DMS53 (cell line): ENCODE data around the gene AIRE.
"Not testable (repeated sequence)": the region's sequence is repeated elsewhere in the genome, so short reads cannot be mapped to it uniquely, and the experiment has no call there.

ENCODE experiments used
- DNase-seq: peaks from one replicate; lab custom pipeline; 2025; lab: John Stamatoyannopoulos, UW

AIRE gene

GRCh38 chr21:44267655-44268142 lies 18.0 kb upstream of the AIRE start:
- DNase-seq, result no peak

GRCh38 chr21:44269090-44269489 lies 16.6 kb upstream of the AIRE start:
- DNase-seq, result no peak

GRCh38 chr21:44271558-44272283 lies 14.0 kb upstream of the AIRE start:
- DNase-seq, result no peak

GRCh38 chr21:44272284-44272858 lies 13.3 kb upstream of the AIRE start:
- no peak for DNase-seq

- no peak for DNase-seq
These were observed 12.6 kb upstream of the AIRE start for GRCh38 chr21:44273046-44273445.

- DNase-seq, result peak; percentile 48
These were observed 10.6 kb upstream of the AIRE start for GRCh38 chr21:44275041-44275440.

- DNase-seq, result no peak
These were observed 6.1 kb upstream of the AIRE start for GRCh38 chr21:44279354-44280260.

GRCh38 chr21:44281801-44282200 lies 3.9 kb upstream of the AIRE start:
- no peak for DNase-seq

GRCh38 chr21:44282370-44282769 lies 3.3 kb upstream of the AIRE start:
- DNase-seq, result no peak

- not testable (repeated sequence) for DNase-seq
These were observed 2.4 kb upstream of the AIRE start for GRCh38 chr21:44283211-44283785.

GRCh38 chr21:44283948-44284347 lies 1.7 kb upstream of the AIRE start:
- DNase-seq, result no peak

- DNase-seq, result no peak
These were observed 525 bp downstream of the AIRE start for GRCh38 chr21:44286086-44286715.

GRCh38 chr21:44286716-44287632 lies 1.3 kb downstream of the AIRE start:
- no peak for DNase-seq

GRCh38 chr21:44288251-44289110 lies 2.8 kb downstream of the AIRE start:
- DNase-seq, result no peak

- no peak for DNase-seq
These were observed 3.8 kb downstream of the AIRE start for GRCh38 chr21:44289381-44290010.

- DNase-seq, result no peak
These were observed 4.8 kb downstream of the AIRE start for GRCh38 chr21:44290327-44291077.

GRCh38 chr21:44291078-44291935 lies 5.6 kb downstream of the AIRE start:
- DNase-seq, result peak; percentile 43
